Fibroblast of lung (primary cell): ENCODE measurements around the gene PDXK.
A peak's percentile ranks its signal among the peaks of the same experiment; 100 is the strongest.

Experiments
- EZH2 ChIP-seq: IDR thresholded peaks from 2 replicates; pipeline ENCODE4 v1.5.1; 2012; ENCODE audit warnings: low read length, control low read depth, mild to moderate bottlenecking; ENCODE audit errors: missing control alignments
- TF ChIP-seq, protein P1 (sequence below), 2 donors: IDR thresholded peaks in 1 of 2; conservative IDR thresholded peaks in 1 of 2; 1 replicate in 1 of 2; 2 replicates in 1 of 2; pipeline ENCODE4 v1.5.1; 2011 to 2012; ENCODE audit warnings: low read length in 2 of 2, control low read depth in 1 of 2, inconsistent platforms in 1 of 2, low read depth in 1 of 2, mild to moderate bottlenecking in 1 of 2

DNA sequence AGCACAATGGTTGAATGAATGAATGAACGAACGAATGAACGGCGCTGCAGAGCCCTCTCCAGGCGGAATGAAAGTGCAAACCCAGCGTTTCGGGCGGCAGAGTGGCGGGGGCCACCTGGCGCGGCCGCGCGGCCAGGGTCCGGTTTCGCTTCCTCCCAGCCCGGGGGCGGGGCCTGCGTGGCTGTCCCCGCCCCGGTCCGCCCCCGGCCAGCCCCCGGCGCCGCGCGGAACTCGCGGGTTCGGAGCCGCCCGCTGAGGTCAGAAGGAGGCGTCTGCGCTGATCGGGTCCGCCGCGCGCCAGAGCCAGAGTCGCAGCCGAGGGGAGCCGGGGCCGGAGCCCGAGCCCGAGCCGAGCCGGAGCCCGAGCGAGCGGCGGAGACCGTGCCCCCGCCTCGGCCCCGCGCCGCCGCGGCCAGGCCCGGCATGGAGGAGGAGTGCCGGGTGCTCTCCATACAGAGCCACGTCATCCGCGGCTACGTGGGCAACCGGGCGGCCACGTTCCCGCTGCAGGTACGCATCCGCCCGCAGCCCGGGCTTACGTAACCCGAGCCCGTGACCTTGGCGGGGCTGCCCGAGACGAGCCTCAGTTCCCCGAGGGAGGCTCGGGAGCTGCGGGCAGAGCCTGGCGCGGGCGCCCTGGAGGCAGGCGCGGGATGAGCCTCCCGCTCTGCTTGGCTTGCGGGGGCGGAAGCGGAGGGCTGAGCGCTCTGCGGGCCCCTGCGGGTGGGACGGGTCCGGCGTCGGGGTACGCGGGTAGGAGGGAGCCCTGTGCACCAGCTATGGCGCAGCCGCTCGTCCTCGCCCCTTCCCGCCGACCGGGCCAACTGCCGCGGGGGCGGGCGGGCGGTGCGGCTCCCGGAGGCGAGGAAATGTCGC is at the start of gene PDXK:
- TF ChIP-seq, protein P1, sequence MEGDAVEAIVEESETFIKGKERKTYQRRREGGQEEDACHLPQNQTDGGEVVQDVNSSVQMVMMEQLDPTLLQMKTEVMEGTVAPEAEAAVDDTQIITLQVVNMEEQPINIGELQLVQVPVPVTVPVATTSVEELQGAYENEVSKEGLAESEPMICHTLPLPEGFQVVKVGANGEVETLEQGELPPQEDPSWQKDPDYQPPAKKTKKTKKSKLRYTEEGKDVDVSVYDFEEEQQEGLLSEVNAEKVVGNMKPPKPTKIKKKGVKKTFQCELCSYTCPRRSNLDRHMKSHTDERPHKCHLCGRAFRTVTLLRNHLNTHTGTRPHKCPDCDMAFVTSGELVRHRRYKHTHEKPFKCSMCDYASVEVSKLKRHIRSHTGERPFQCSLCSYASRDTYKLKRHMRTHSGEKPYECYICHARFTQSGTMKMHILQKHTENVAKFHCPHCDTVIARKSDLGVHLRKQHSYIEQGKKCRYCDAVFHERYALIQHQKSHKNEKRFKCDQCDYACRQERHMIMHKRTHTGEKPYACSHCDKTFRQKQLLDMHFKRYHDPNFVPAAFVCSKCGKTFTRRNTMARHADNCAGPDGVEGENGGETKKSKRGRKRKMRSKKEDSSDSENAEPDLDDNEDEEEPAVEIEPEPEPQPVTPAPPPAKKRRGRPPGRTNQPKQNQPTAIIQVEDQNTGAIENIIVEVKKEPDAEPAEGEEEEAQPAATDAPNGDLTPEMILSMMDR (conservative IDR thresholded peaks at IDR 0.05 in 1 of 2, IDR thresholded peaks at IDR 0.05 in 1 of 2; ENCODE audit: low read depth in 1 of 2, low read length in 2 of 2), result peak in 1 of 2 donors; percentile 5
- no peak for TF ChIP-seq EZH2
